ENCODE results near the gene TULP3.

TULP3 gene

GRCh38 chr12:2970744-2971143 is 80.1 kb downstream of the TULP3 start:
- no peak for DNase-seq (ENCODE audit: low read depth)

GRCh38 chr12:2973566-2973965 is 82.9 kb downstream of the TULP3 start:
- DNase-seq (ENCODE audit: low read depth) = no peak

GRCh38 chr12:2974560-2974971 is 83.9 kb downstream of the TULP3 start:
- DNase-seq (ENCODE audit: low read depth) = no peak

GRCh38 chr12:2976581-2976996 is 85.9 kb downstream of the TULP3 start:
- DNase-seq (ENCODE audit: low read depth) = no peak

GRCh38 chr12:2977776-2978175 is 87.1 kb downstream of the TULP3 start:
- no peak for DNase-seq (ENCODE audit: low read depth)

- no peak for DNase-seq (ENCODE audit: low read depth)
Observed at GRCh38 chr12:2979806-2980205, 89.1 kb downstream of the TULP3 start.

GRCh38 chr12:2980630-2981029 is 89.9 kb downstream of the TULP3 start:
- no peak for DNase-seq (ENCODE audit: low read depth)

GRCh38 chr12:2982361-2982760 is 91.7 kb downstream of the TULP3 start:
- no peak for DNase-seq (ENCODE audit: low read depth)

- no peak for DNase-seq (ENCODE audit: low read depth)
Observed at GRCh38 chr12:2984249-2984648, 93.6 kb downstream of the TULP3 start.

GRCh38 chr12:2984698-2985097 is 94.0 kb downstream of the TULP3 start:
- DNase-seq (ENCODE audit: low read depth) = no peak

- no peak for DNase-seq (ENCODE audit: low read depth)
Observed at GRCh38 chr12:2986876-2987275, 96.2 kb downstream of the TULP3 start.

- no peak for DNase-seq (ENCODE audit: low read depth)
Observed at GRCh38 chr12:2988494-2988893, 97.8 kb downstream of the TULP3 start.
